Panc1 (cell line): ENCODE measurements around the gene LNX2.

ENCODE experiments used
- POLR2AphosphoS5 ChIP-seq: IDR thresholded peaks from 2 replicates; pipeline ENCODE4 v1.6.1; 2012; ENCODE audit warnings: mild to moderate bottlenecking, low read depth, low read length, moderate library complexity
- SIN3A ChIP-seq: IDR thresholded peaks from 2 replicates; pipeline ENCODE4 v1.6.1; 2012; ENCODE audit warnings: low read depth, mild to moderate bottlenecking, low read length, moderate library complexity, borderline replicate concordance; ENCODE audit not compliant: insufficient read depth
- TCF7L2 ChIP-seq: IDR thresholded peaks from 2 replicates; pipeline ENCODE4 v1.6.1; 2011; ENCODE audit warnings: mild to moderate bottlenecking, low read depth, low read length, inconsistent platforms
- TF ChIP-seq, protein P1 (sequence below): fragments of 450-650 bp; IDR thresholded peaks from 2 replicates; pipeline ENCODE4 v1.5.1; 2017; ENCODE audit warnings: mild to moderate bottlenecking
- TF ChIP-seq, protein P2 (sequence below), 2 experiments: IDR thresholded peaks; 2 replicates each; pipeline ENCODE4 v1.6.1; 2011 to 2012; ENCODE audit warnings: low read depth in 2 of 2, control low read depth in 1 of 2, low read length in 1 of 2, mild to moderate bottlenecking in 1 of 2, moderate library complexity in 1 of 2; ENCODE audit not compliant: insufficient read depth in 1 of 2

DNA sequence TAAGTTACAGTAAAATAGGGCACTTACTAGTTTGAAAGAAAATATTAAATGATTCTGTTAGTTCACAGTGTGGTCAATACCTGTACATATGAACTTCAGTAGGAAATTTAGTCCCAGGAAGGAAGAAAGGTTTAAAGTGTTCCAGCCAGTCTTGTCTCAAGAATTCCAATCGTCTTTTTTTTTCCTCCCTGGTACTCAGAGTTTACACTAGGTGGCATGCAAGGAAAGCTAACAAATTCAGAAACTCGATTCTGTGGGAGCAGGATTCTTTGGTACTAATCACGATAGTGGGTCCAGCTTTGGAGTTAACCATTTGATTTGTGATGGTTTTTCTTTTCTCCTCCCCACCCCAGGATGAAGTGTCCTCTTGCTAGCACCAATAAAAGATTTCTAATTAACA lies 45.0 kb upstream of the LNX2 start:
- TF ChIP-seq, protein P1, sequence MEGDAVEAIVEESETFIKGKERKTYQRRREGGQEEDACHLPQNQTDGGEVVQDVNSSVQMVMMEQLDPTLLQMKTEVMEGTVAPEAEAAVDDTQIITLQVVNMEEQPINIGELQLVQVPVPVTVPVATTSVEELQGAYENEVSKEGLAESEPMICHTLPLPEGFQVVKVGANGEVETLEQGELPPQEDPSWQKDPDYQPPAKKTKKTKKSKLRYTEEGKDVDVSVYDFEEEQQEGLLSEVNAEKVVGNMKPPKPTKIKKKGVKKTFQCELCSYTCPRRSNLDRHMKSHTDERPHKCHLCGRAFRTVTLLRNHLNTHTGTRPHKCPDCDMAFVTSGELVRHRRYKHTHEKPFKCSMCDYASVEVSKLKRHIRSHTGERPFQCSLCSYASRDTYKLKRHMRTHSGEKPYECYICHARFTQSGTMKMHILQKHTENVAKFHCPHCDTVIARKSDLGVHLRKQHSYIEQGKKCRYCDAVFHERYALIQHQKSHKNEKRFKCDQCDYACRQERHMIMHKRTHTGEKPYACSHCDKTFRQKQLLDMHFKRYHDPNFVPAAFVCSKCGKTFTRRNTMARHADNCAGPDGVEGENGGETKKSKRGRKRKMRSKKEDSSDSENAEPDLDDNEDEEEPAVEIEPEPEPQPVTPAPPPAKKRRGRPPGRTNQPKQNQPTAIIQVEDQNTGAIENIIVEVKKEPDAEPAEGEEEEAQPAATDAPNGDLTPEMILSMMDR, result no peak
- TF ChIP-seq, protein P2, sequence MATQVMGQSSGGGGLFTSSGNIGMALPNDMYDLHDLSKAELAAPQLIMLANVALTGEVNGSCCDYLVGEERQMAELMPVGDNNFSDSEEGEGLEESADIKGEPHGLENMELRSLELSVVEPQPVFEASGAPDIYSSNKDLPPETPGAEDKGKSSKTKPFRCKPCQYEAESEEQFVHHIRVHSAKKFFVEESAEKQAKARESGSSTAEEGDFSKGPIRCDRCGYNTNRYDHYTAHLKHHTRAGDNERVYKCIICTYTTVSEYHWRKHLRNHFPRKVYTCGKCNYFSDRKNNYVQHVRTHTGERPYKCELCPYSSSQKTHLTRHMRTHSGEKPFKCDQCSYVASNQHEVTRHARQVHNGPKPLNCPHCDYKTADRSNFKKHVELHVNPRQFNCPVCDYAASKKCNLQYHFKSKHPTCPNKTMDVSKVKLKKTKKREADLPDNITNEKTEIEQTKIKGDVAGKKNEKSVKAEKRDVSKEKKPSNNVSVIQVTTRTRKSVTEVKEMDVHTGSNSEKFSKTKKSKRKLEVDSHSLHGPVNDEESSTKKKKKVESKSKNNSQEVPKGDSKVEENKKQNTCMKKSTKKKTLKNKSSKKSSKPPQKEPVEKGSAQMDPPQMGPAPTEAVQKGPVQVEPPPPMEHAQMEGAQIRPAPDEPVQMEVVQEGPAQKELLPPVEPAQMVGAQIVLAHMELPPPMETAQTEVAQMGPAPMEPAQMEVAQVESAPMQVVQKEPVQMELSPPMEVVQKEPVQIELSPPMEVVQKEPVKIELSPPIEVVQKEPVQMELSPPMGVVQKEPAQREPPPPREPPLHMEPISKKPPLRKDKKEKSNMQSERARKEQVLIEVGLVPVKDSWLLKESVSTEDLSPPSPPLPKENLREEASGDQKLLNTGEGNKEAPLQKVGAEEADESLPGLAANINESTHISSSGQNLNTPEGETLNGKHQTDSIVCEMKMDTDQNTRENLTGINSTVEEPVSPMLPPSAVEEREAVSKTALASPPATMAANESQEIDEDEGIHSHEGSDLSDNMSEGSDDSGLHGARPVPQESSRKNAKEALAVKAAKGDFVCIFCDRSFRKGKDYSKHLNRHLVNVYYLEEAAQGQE (IDR thresholded peaks at IDR 0.05; ENCODE audit: insufficient read depth in 1 of 2, low read depth in 2 of 2, low read length in 1 of 2), result no peak
- TF ChIP-seq POLR2AphosphoS5 (no peak), SIN3A (no peak), TCF7L2 (no peak)
